ENCODE results near the gene CD19. TPM values are rescaled to one million over a fixed set of nuclear protein-coding genes. Genes with fewer than 3 reads are reported as not detected.

Gene CD19
- total and polyA plus RNA-seq, 2 donors = 2.8 to 16.9 TPM

- DNase-seq (ENCODE audit: low read depth in 6 of 9, low spot score in 9 of 9) = no peak
- Histone ChIP-seq H3K27ac (ENCODE audit: low read depth in 1 of 2, low read length in 1 of 2) (no peak overlapping the region), H3K4me1 (ENCODE audit: control insufficient read depth in 2 of 2, insufficient read depth in 2 of 2, low read length in 2 of 2) (peaks cover 8 to 34% of the 10 kb centered on the region in 2 donors), H3K4me3 (ENCODE audit: low read length in 2 of 2) (no peak overlapping the region), H3K36me3 (ENCODE audit: control insufficient read depth in 2 of 2, insufficient read depth in 2 of 2, low read length in 1 of 2) (peaks cover 30 to 33% of the 10 kb centered on the region in 2 donors), H3K27me3 (ENCODE audit: control insufficient read depth in 2 of 2, insufficient read depth in 1 of 2, low read length in 1 of 2) (no peaks in the 10 kb centered on the region), H3K9me3 (ENCODE audit: control insufficient read depth in 2 of 2, insufficient read depth in 1 of 2, low read length in 1 of 2) (no peaks in the 10 kb centered on the region)
- 95% methylated on average over 14 of the region's 14 CpGs for WGBS
Observed at GRCh38 chr16:28904363-28904762, 27.4 kb upstream of the CD19 start.

GRCh38 chr16:28904828-28905227, 26.9 kb upstream of the CD19 start:
- H3K36me3 ChIP-seq (ENCODE audit: control insufficient read depth in 2 of 2, insufficient read depth in 2 of 2, low read length in 1 of 2) = peaks cover 33 to 35% of the 10 kb centered on the region in 2 donors
- DNase-seq (ENCODE audit: low read depth in 6 of 9, low spot score in 9 of 9) = no peak
- peaks cover 7 to 30% of the 10 kb centered on the region in 2 donors for H3K4me1 ChIP-seq (ENCODE audit: control insufficient read depth in 2 of 2, insufficient read depth in 2 of 2, low read length in 2 of 2)
- no peaks in the 10 kb centered on the region for H3K27me3 ChIP-seq (ENCODE audit: control insufficient read depth in 2 of 2, insufficient read depth in 1 of 2, low read length in 1 of 2)
- 97% methylated on average over 16 of the region's 16 CpGs for WGBS
- no peak overlapping the region for H3K4me3 ChIP-seq (ENCODE audit: low read length in 2 of 2)
- H3K9me3 ChIP-seq (ENCODE audit: control insufficient read depth in 2 of 2, insufficient read depth in 1 of 2, low read length in 1 of 2) = no peaks in the 10 kb centered on the region
- no peak overlapping the region for H3K27ac ChIP-seq (ENCODE audit: low read depth in 1 of 2, low read length in 1 of 2)

- Histone ChIP-seq H3K27me3 (ENCODE audit: control insufficient read depth in 2 of 2, insufficient read depth in 1 of 2, low read length in 1 of 2) (no peaks in the 10 kb centered on the region), H3K4me3 (ENCODE audit: low read length in 2 of 2) (no peak overlapping the region), H3K4me1 (ENCODE audit: control insufficient read depth in 2 of 2, insufficient read depth in 2 of 2, low read length in 2 of 2) (peaks cover 3 to 25% of the 10 kb centered on the region in 2 donors), H3K9me3 (ENCODE audit: control insufficient read depth in 2 of 2, insufficient read depth in 1 of 2, low read length in 1 of 2) (no peaks in the 10 kb centered on the region), H3K27ac (ENCODE audit: low read depth in 1 of 2, low read length in 1 of 2) (peak overlapping the region in 1 of 2 donors; percentile 18), H3K36me3 (ENCODE audit: control insufficient read depth in 2 of 2, insufficient read depth in 2 of 2, low read length in 1 of 2) (peaks cover 35 to 36% of the 10 kb centered on the region in 2 donors)
- 97% methylated on average over 9 of the region's 9 CpGs for WGBS
- no peak for DNase-seq (ENCODE audit: low read depth in 6 of 9, low spot score in 9 of 9)
Observed at GRCh38 chr16:28905229-28905754, 26.5 kb upstream of the CD19 start.

GRCh38 chr16:28905800-28906372, 25.9 kb upstream of the CD19 start:
- H3K9me3 ChIP-seq (ENCODE audit: control insufficient read depth in 2 of 2, insufficient read depth in 1 of 2, low read length in 1 of 2) = no peaks in the 10 kb centered on the region
- H3K36me3 ChIP-seq (ENCODE audit: control insufficient read depth in 2 of 2, insufficient read depth in 2 of 2, low read length in 1 of 2) = peaks cover 40 to 42% of the 10 kb centered on the region in 2 donors
- H3K27me3 ChIP-seq (ENCODE audit: control insufficient read depth in 2 of 2, insufficient read depth in 1 of 2, low read length in 1 of 2) = no peaks in the 10 kb centered on the region
- no peak overlapping the region for H3K4me3 ChIP-seq (ENCODE audit: low read length in 2 of 2)
- DNase-seq (ENCODE audit: low read depth in 6 of 9, low spot score in 9 of 9) = no peak
- H3K4me1 ChIP-seq (ENCODE audit: control insufficient read depth in 2 of 2, insufficient read depth in 2 of 2, low read length in 2 of 2) = peaks cover 0 to 19% of the 10 kb centered on the region in 2 donors
- WGBS = 95% methylated on average over 24 of the region's 24 CpGs
- no peak overlapping the region for H3K27ac ChIP-seq (ENCODE audit: low read depth in 1 of 2, low read length in 1 of 2)

- 91% methylated on average over 19 of the region's 19 CpGs for WGBS
- no peak overlapping the region for H3K4me3 ChIP-seq (ENCODE audit: low read length in 2 of 2)
- no peak for DNase-seq (ENCODE audit: low read depth in 6 of 9, low spot score in 9 of 9)
- H3K27ac ChIP-seq (ENCODE audit: low read depth in 1 of 2, low read length in 1 of 2) = no peak overlapping the region
- H3K36me3 ChIP-seq (ENCODE audit: control insufficient read depth in 2 of 2, insufficient read depth in 2 of 2, low read length in 1 of 2) = peaks cover 53% of the 10 kb centered on the region in 2 donors
- H3K4me1 ChIP-seq (ENCODE audit: control insufficient read depth in 2 of 2, insufficient read depth in 2 of 2, low read length in 2 of 2) = peaks cover 7 to 18% of the 10 kb centered on the region in 2 donors
- no peaks in the 10 kb centered on the region for H3K27me3 ChIP-seq (ENCODE audit: control insufficient read depth in 2 of 2, insufficient read depth in 1 of 2, low read length in 1 of 2)
- H3K9me3 ChIP-seq (ENCODE audit: control insufficient read depth in 2 of 2, insufficient read depth in 1 of 2, low read length in 1 of 2) = no peaks in the 10 kb centered on the region
Observed at GRCh38 chr16:28910086-28911031, 21.4 kb upstream of the CD19 start.

- 96% methylated on average over 12 of the region's 12 CpGs for WGBS
- no peak overlapping the region for H3K4me3 ChIP-seq (ENCODE audit: low read length in 2 of 2)
- no peak overlapping the region for H3K27ac ChIP-seq (ENCODE audit: low read depth in 1 of 2, low read length in 1 of 2)
- no peak for DNase-seq (ENCODE audit: low read depth in 6 of 9, low spot score in 9 of 9)
- no peaks in the 10 kb centered on the region for H3K9me3 ChIP-seq (ENCODE audit: control insufficient read depth in 2 of 2, insufficient read depth in 1 of 2, low read length in 1 of 2)
- peaks cover 7 to 18% of the 10 kb centered on the region in 2 donors for H3K4me1 ChIP-seq (ENCODE audit: control insufficient read depth in 2 of 2, insufficient read depth in 2 of 2, low read length in 2 of 2)
- peaks cover 48 to 58% of the 10 kb centered on the region in 2 donors for H3K36me3 ChIP-seq (ENCODE audit: control insufficient read depth in 2 of 2, insufficient read depth in 2 of 2, low read length in 1 of 2)
- H3K27me3 ChIP-seq (ENCODE audit: control insufficient read depth in 2 of 2, insufficient read depth in 1 of 2, low read length in 1 of 2) = no peaks in the 10 kb centered on the region
Observed at GRCh38 chr16:28912558-28912957, 19.2 kb upstream of the CD19 start.

- Histone ChIP-seq H3K27ac (ENCODE audit: low read depth in 1 of 2, low read length in 1 of 2) (no peak overlapping the region), H3K27me3 (ENCODE audit: control insufficient read depth in 2 of 2, insufficient read depth in 1 of 2, low read length in 1 of 2) (no peaks in the 10 kb centered on the region), H3K36me3 (ENCODE audit: control insufficient read depth in 2 of 2, insufficient read depth in 2 of 2, low read length in 1 of 2) (peaks cover 55 to 58% of the 10 kb centered on the region in 2 donors), H3K4me1 (ENCODE audit: control insufficient read depth in 2 of 2, insufficient read depth in 2 of 2, low read length in 2 of 2) (peaks cover 7 to 18% of the 10 kb centered on the region in 2 donors), H3K4me3 (ENCODE audit: low read length in 2 of 2) (no peak overlapping the region), H3K9me3 (ENCODE audit: control insufficient read depth in 2 of 2, insufficient read depth in 1 of 2, low read length in 1 of 2) (no peaks in the 10 kb centered on the region)
- DNase-seq (ENCODE audit: low read depth in 6 of 9, low spot score in 9 of 9) = peak in 4 of 9 donors; percentile 52 to 69 (median 58)
- WGBS = 85% methylated on average over 29 of the region's 29 CpGs
Observed at GRCh38 chr16:28913946-28914724, 17.6 kb upstream of the CD19 start.

- Histone ChIP-seq H3K36me3 (ENCODE audit: control insufficient read depth in 2 of 2, insufficient read depth in 2 of 2, low read length in 1 of 2) (peaks cover 60 to 61% of the 10 kb centered on the region in 2 donors), H3K27ac (ENCODE audit: low read depth in 1 of 2, low read length in 1 of 2) (no peak overlapping the region), H3K4me1 (ENCODE audit: control insufficient read depth in 2 of 2, insufficient read depth in 2 of 2, low read length in 2 of 2) (peaks cover 7 to 18% of the 10 kb centered on the region in 2 donors), H3K27me3 (ENCODE audit: control insufficient read depth in 2 of 2, insufficient read depth in 1 of 2, low read length in 1 of 2) (no peaks in the 10 kb centered on the region), H3K9me3 (ENCODE audit: control insufficient read depth in 2 of 2, insufficient read depth in 1 of 2, low read length in 1 of 2) (no peaks in the 10 kb centered on the region), H3K4me3 (ENCODE audit: low read length in 2 of 2) (no peak overlapping the region)
- DNase-seq (ENCODE audit: low read depth in 6 of 9, low spot score in 9 of 9) = no peak
Observed at GRCh38 chr16:28915181-28915580, 16.6 kb upstream of the CD19 start.

Measured in thymus (tissue), 11 donors.